ENCODE results near the gene LEMD1.
"Not testable (repeated sequence)": the region's sequence is repeated elsewhere in the genome, so short reads cannot be mapped to it uniquely, and the experiment has no call there.

- not testable (repeated sequence) for TF ChIP-seq CTCF, POLR2A (IDR thresholded peaks at IDR 0.05)
These were observed 17.4 kb downstream of the LEMD1 start for GRCh38 chr1:205404484-205404883.

All from stomach (tissue), 4 donors.